ENCODE results near the gene GTF2F2.

The GTF2F2 gene

GRCh38 chr13:45086484-45086883 is 33.8 kb upstream of the GTF2F2 start:
- H3K27ac ChIP-seq, result 0 out of 2 replicates have a peak overlapping the region, but pooled peaks have one; percentile 16
- POLR2A ChIA-PET (ENCODE audit: low non-redundant PET), result no interaction called here
- DNase-seq (ENCODE audit: low spot score), result no peak
- CTCF ChIA-PET, result no interaction called here
- TF ChIP-seq CTCF (conservative IDR thresholded peaks at IDR 0.05; ENCODE audit: low read depth), result no peak

GRCh38 chr13:45092663-45093062 is 27.6 kb upstream of the GTF2F2 start:
- DNase-seq (ENCODE audit: low spot score), result no peak
- no peak for TF ChIP-seq CTCF (conservative IDR thresholded peaks at IDR 0.05; ENCODE audit: low read depth)
- ChIA-PET POLR2A (ENCODE audit: low non-redundant PET) (no interaction called here), CTCF (interaction anchor here (0.7 kb wide), 1 partner anchor 307 kb away, joined by 8 read pairs; no protein-coding TSS in a partner anchor)
- no peak overlapping the region; the same call in 1 of the 2 replicates for H3K27ac ChIP-seq

GRCh38 chr13:45100573-45101262 is 19.6 kb upstream of the GTF2F2 start:
- POLR2A ChIA-PET (ENCODE audit: low non-redundant PET), result no interaction called here
- no peak for TF ChIP-seq CTCF (conservative IDR thresholded peaks at IDR 0.05; ENCODE audit: low read depth)
- DNase-seq (ENCODE audit: low spot score), result no peak
- no peak overlapping the region for H3K27ac ChIP-seq
- CTCF ChIA-PET, result no interaction called here

- no peak for DNase-seq (ENCODE audit: low spot score)
- ChIA-PET POLR2A (ENCODE audit: low non-redundant PET) (no interaction called here), CTCF (no interaction called here)
- no peak for TF ChIP-seq CTCF (conservative IDR thresholded peaks at IDR 0.05; ENCODE audit: low read depth)
- H3K27ac ChIP-seq, result no peak overlapping the region
These were observed 18.8 kb upstream of the GTF2F2 start for GRCh38 chr13:45101327-45102018.

GRCh38 chr13:45102136-45102507 is 18.2 kb upstream of the GTF2F2 start:
- DNase-seq (ENCODE audit: low spot score), result no peak
- POLR2A ChIA-PET (ENCODE audit: low non-redundant PET), result no interaction called here
- H3K27ac ChIP-seq, result no peak overlapping the region
- CTCF ChIA-PET, result no interaction called here
- no peak for TF ChIP-seq CTCF (conservative IDR thresholded peaks at IDR 0.05; ENCODE audit: low read depth)

- no peak overlapping the region for H3K27ac ChIP-seq
- no peak for DNase-seq (ENCODE audit: low spot score)
- TF ChIP-seq CTCF (conservative IDR thresholded peaks at IDR 0.05; ENCODE audit: low read depth), result no peak
- ChIA-PET CTCF (interaction anchor here (0.7 kb wide), 1 partner anchor 8 kb away, joined by 5 read pairs; no protein-coding TSS in a partner anchor), POLR2A (ENCODE audit: low non-redundant PET) (interaction anchor here (0.6 kb wide), 1 partner anchor 15 kb away, joined by 3 read pairs; no protein-coding TSS in a partner anchor)
These were observed 16.9 kb upstream of the GTF2F2 start for GRCh38 chr13:45103449-45103848.

All from RWPE1 (cell line).